HG03064 (cell line): ENCODE results near the gene DDHD1.
"Not testable (repeated sequence)": the region's sequence is repeated elsewhere in the genome, so short reads cannot be mapped to it uniquely, and the experiment has no call there.

ENCODE experiments used
- ATAC-seq: cut with Tn5 transposase; IDR thresholded peaks from one replicate; pipeline ENCODE4 v1.9.1; 2021; ENCODE audit warnings: low read depth; ENCODE audit not compliant: unreplicated experiment

The DDHD1 gene

DNA sequence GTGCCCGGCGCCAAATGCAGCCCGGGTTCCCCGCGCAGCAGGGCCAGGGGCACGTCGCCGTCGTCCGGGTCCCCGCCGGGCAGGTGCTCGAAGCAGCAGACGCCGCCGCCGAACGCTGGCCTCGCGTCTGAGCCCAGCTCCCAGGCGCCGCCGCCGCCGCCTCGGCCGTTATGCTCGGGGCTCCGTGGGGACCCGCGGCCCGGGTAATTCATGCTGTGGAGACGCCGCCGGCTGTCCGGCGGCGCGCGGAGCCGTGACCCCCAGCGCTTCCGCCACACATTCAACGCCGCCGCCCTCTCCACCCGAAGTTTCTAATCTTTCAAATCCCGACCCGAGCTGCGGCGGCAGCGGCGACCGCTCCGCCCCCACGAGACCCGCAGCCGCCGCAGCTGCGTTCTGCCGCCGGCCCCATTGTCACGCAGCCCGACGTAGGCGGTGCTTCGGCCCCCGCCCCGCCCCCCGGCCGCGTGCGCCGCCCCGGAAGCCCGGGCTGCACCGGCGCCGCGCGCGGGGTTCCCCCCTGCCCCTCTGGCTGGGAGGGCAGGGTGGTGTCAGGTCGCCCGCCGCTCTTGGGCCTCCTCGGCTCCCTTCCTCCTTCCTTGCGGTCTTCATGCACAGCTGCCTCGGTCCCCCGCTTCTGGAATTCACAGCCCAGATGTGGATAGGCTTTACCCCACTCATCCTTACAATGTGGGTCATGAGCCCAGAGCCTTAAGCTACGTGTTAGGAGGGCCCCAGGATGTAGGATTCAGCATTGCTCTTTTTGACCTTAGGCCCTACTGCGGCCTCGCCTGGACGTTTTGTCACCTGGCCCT, at the start of gene DDHD1:
Gene DDHD1, minus strand, starts transcription at position 437 of the 815 bp plus-strand sequence. Its CDS starts 225 bp downstream, at position 212.
- peak; percentile 65 for ATAC-seq

DNA sequence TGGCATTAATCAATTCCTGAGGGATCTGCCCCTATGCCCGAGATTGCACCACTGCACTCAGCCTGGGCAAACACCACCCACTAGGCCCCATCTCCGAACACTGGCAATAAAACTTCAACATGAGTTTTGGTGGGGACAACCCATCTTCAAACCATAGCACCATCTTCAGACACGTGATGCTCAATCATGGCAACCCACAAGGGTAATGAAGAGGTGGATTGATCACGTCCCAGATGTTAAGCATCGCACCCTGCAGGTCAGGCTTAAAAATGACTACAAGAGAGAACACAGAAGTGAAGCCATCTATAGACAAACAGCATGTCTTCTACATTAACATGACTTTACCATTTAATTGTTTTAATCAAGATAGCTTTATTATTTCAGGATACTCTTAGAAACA, 42.8 kb upstream of the DDHD1 start:
- ATAC-seq: no peak

- no peak for ATAC-seq
Measured at GRCh38 chr14:53193193-53193592, 40.1 kb upstream of the DDHD1 start.

GRCh38 chr14:53192052-53192760, 39.1 kb upstream of the DDHD1 start:
- no peak for ATAC-seq

DNA sequence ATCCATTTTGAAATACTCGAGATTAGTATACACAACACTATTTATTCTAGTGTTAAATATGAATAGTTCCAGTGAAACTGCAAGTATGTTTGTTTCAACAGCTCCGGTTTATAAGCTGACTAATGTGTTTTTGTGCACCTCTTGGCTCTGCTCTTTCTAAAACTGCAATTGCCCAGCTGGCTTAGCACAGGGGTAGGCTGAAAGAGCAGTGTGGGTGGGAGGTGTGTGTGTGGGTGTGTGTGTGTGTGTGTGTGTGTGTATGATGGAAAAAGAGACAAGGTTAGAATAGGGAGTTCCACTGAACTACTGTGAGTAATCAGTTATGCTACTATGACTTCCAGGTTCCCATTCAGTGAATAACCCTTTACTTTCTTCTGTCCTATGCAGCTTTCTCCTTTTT, 37.8 kb upstream of the DDHD1 start:
- no peak for ATAC-seq

DNA sequence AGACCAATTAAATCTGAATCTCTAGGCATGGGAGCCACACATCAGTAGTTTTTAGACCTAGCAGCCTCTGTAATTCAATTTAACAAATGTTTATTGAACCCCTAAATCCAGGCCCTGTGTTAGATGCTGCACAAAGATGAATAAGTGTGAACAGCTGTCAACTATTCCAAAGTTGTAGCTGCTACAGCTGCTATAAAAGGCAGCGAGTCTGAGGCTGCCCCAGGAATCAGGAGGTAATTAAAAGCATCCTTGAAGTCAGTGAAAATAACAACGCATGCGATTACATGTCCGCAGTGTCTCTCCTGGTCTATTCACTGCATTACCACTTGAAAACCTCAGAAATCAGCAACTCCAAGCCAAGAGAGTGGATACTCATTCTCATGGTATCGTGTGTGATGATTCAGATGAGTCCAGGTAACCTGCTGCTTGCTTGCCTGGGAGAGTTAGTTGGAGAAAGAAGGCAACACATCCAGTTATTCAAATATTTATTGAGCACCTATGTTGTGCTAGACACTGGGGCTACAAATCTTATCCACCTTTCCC, 34.9 kb upstream of the DDHD1 start:
- ATAC-seq: no peak

DNA sequence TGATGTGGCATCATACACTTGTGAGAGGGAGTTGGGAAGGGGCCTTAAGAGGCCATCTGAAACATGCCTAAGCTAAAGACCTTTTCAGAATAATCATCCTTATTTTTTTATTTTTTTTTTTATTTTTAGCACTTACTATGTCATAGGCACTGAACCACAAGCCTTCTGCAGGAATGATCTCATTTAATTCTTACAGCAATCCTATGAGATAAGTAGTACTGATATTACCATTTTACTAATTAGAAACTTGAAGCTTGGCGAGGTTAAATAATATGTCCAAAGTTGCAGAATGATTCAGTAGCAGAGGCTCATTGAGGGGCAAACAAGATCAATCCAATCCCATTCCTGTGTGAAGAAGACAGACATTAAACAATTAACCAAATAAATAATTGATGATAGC, 33.4 kb upstream of the DDHD1 start:
- no peak for ATAC-seq

GRCh38 chr14:53183611-53184010, 30.5 kb upstream of the DDHD1 start:
- ATAC-seq: no peak

DNA sequence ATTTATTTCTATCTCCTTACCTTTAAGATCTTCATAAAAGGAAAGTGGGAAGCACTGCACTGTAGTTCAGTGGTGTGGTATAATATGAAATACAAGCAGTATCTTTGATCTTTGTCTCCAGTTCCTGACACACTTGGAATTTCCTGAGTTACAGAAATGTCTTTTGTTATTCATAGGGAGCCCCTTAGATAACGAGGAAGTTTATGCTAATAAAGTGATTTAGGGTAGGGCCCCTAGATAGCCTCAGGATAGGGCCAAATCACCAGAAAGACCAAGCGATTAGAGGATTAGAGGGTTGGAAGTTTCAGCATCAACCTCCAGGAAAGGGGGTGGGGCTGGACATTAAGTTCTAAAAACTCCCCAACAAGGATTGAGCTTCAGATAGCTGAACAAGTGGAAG, 29.9 kb upstream of the DDHD1 start:
- no peak for ATAC-seq

- ATAC-seq: not testable (repeated sequence)
Measured at GRCh38 chr14:53181463-53182081, 28.4 kb upstream of the DDHD1 start.

DNA sequence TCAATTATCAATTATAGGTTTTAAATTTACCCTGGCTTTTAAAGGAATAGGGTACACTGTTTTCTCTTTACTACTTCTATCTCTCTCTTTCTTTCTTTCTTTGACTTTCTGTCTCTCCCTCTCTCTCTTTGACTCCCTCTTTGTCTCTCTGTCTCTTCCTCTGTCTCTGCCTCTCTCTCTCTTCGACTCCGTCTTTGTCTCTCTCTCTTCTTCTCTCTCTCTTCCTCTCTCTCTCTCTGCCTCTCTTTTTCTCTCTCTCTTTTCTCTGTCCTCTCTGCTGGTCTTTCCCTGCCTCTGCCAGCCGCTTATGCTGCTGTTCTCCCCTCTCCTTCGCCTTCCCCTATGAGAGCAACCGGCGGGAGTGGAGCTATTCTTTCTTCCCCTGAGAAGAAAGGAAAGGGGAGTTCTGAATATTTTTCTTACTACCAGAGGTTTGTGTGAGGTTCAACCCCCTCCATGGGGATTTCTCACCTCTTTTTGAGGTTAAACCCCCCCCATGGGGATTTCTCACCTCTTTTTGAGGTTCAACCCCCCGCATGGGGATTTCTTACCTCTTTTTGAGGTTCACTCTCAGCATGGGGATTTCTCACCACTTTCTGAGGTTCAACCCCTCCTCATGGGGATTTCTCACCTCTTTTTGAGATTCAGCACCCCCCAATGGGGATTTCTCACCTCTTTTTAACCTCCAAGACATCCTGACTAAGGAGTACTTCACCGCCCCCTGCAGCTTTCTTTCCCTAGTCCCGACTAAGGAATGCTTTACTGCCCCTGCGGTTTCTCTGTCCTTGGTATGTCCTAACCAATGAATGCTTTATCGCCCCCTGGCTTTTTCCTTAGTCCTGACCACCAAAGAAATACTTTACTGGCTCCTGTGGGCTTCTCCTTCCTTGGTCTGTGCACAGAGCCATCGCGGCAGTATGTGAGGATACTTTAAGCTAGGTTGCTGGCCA, 27.4 kb upstream of the DDHD1 start:
- no peak for ATAC-seq

DNA sequence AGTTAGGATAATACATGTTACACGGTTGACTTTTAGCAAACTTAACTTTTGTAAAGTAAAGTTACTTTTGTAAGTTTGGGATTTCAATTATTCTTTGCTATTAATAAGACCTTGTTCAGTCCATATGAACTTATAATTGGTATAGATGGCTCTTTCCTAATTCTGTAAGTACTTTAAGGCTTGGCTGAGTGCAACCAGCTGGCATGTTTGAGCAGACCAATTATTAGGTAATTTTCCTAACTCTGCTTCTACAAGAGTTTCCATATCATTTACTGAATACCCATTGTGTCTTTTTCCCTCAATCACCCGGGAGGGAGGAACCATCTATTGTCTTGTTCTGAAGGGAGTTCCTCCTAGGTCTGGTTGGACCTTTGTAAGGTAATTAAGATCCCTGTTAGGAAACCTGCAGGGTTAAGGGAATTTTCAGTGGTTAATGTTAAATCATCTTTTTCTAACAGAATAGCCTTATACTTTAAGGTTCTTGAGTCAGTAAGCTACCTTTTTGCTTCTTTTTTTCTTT, 26.4 kb upstream of the DDHD1 start:
- ATAC-seq: not testable (repeated sequence)

DNA sequence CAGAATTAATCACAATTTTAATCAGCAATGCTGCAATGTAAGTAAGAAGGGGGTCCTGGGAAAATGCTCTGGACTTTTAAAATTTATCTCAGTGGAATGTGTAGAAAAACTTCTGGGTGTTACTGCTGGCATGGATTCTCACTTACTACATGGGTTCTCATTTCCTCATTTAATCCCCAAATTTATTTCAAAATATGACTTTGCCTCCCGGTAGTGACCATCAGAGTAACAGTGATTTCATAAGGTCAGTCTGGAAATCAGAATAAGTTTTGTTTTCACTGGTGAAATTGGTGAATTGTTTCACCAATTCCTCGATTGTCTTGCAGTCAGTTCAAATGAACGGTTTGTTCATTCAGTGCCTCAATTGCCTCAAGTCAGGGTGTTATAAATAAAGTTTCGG, 22.3 kb upstream of the DDHD1 start:
- ATAC-seq: no peak

- no peak for ATAC-seq
Measured at GRCh38 chr14:53174918-53175317, 21.8 kb upstream of the DDHD1 start.

DNA sequence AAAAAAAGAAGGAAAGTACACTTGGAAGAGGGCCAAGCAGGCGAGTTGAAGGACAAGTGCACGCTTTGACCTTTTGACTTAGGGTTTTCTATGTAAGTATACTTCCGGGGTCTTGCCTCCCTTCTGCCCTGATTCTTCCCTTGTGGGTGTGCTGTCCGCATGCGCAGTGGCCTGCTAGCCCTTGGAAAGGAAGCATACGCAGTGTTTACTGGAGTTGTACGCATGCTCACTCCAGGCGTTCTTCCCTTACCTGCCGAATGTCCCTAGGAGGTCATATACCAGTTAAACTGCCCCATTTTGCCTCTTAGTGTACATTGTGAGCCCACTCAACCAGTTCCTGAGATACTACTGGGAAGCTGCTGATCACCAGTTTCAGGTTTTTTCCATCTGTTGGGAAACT, 15.7 kb upstream of the DDHD1 start:
- no peak for ATAC-seq

DNA sequence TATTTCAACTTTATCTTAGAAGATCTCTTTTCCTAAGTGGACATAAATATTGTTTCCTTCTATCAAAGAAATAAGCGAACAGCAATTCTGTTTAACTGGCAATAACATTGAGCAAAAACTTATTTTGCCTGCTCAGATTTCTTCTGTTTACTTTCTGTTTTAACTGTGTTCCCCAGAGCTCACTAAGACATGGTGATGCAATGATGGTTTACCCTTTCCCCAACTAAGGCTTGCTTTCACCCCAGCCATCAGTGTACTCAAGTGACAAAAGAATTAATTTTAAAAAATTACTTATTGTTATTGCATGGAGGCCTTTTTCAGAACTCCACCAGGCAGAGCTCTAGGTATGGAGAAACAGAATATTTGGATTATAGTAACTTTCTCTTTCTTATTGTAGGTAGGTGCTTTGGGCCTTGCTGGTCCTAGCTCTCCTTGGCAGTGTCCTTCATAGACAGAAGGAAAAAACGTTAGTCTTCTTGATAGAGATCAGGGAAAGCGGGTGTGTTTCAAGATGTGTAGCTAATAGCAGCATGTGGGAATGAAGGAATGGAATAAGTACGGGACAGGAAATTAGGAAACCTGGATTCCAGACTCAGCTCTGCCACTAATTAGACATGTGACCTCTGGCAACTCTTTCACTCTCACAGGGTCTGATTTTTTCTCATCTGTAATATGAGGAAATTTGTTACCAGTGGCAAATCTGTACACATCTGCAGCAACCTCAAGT, 14.6 kb upstream of the DDHD1 start:
- ATAC-seq: no peak

GRCh38 chr14:53161758-53162435, 8.8 kb upstream of the DDHD1 start:
- ATAC-seq: no peak

DNA sequence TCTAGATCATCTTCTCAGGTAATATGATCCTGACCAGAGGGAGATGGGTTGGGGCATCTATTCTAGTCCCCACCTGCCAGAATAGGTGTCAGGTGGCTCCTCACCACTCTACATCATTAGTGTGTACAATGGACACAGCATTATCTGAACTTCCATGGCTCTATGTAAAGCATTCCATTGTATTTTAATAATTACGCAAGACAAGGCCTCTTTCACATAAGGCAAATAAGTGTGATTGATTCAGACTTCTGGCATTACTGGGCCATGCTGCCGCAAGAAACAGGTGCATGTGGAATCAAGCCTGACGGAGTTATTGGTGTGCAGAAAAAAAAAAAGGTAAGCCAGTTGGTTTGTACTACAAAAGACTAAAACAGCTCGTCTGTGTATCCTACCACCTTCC, 3.1 kb upstream of the DDHD1 start:
- ATAC-seq: no peak

- no peak for ATAC-seq
Measured at GRCh38 chr14:53153702-53154112, 584 bp upstream of the DDHD1 start.
